Ishikawa (cell line): ENCODE data around the gene C1orf141.

Source experiments
- CEBPB ChIP-seq: IDR thresholded peaks from 2 replicates; pipeline ENCODE4 v1.6.1; 2012
- CREB1 ChIP-seq: IDR thresholded peaks from 2 replicates; pipeline ENCODE4 v1.6.1; 2012; ENCODE audit warnings: low read depth
- EGR1 ChIP-seq: IDR thresholded peaks from 2 replicates; pipeline ENCODE4 v1.6.1; 2012
- EP300 ChIP-seq: IDR thresholded peaks from 2 replicates; pipeline ENCODE4 v1.6.1; 2012; ENCODE audit warnings: borderline replicate concordance
- FOXM1 ChIP-seq: IDR thresholded peaks from 2 replicates; pipeline ENCODE4 v1.6.1; 2012; ENCODE audit warnings: low read depth, borderline replicate concordance
- MAX ChIP-seq: IDR thresholded peaks from 2 replicates; pipeline ENCODE4 v1.6.1; 2012
- RAD21 ChIP-seq: IDR thresholded peaks from 2 replicates; pipeline ENCODE4 v1.6.1; 2012; ENCODE audit warnings: low read depth
- REST ChIP-seq: IDR thresholded peaks from 2 replicates; pipeline ENCODE4 v1.6.1; 2012; ENCODE audit warnings: low read depth, mild to moderate bottlenecking
- TCF12 ChIP-seq: IDR thresholded peaks from 2 replicates; pipeline ENCODE4 v1.6.1; 2012; ENCODE audit warnings: low read depth
- YY1 ChIP-seq: IDR thresholded peaks from 2 replicates; pipeline ENCODE4 v1.6.1; 2012; ENCODE audit warnings: low read depth
- ZBTB7A ChIP-seq: IDR thresholded peaks from 2 replicates; pipeline ENCODE4 v1.6.1; 2012; ENCODE audit warnings: low read depth

- TF ChIP-seq EP300: no peak
- TF ChIP-seq CEBPB: no peak
- TF ChIP-seq YY1: no peak
- TF ChIP-seq TCF12: no peak
- TF ChIP-seq REST: no peak
- TF ChIP-seq EGR1: no peak
- TF ChIP-seq MAX: no peak
- no peak for TF ChIP-seq ZBTB7A
- no peak for TF ChIP-seq FOXM1
- no peak for TF ChIP-seq RAD21
- no peak for TF ChIP-seq CREB1
These were observed 57.2 kb downstream of the C1orf141 start for GRCh38 chr1:67077593-67077992.
